Mucosa of rectum (tissue), 2 donors: Measurements from ENCODE around the gene SRSF6.
"Not testable (repeated sequence)": the region's sequence is repeated elsewhere in the genome, so short reads cannot be mapped to it uniquely, and the experiment has no call there.

Source experiments
- H3K27ac ChIP-seq, 2 donors: one replicate each; pipeline ENCODE4 v1.7.0; 2013; ENCODE audit warnings: inconsistent platforms in 2 of 2, low read depth in 2 of 2, low read length in 2 of 2
- H3K27me3 ChIP-seq, 2 donors: one replicate each; pipeline ENCODE4 v1.7.0; 2013; ENCODE audit warnings: low read length in 2 of 2; ENCODE audit not compliant: control insufficient read depth in 2 of 2, insufficient read depth in 2 of 2
- H3K36me3 ChIP-seq, 2 donors: one replicate each; pipeline ENCODE4 v1.7.0; 2013; ENCODE audit warnings: low read length in 2 of 2; ENCODE audit not compliant: control insufficient read depth in 2 of 2, insufficient read depth in 2 of 2
- H3K4me1 ChIP-seq, 2 donors: one replicate each; pipeline ENCODE4 v1.7.0; 2013; ENCODE audit warnings: low read length in 2 of 2, mild to moderate bottlenecking in 1 of 2; ENCODE audit not compliant: control insufficient read depth in 2 of 2, insufficient read depth in 2 of 2
- H3K4me3 ChIP-seq, 2 donors: one replicate each; pipeline ENCODE4 v1.7.0; 2013; ENCODE audit warnings: low read length in 2 of 2
- H3K9ac ChIP-seq, 2 donors: one replicate each; pipeline ENCODE4 v1.7.0; 2013; ENCODE audit warnings: low read length in 2 of 2, low read depth in 1 of 2, mild to moderate bottlenecking in 1 of 2
- H3K9me3 ChIP-seq, 2 donors: one replicate each; pipeline ENCODE4 v1.7.0; 2013; ENCODE audit warnings: low read length in 2 of 2; ENCODE audit not compliant: control insufficient read depth in 2 of 2
- donor health status: healthy.
- donor health status: Normal muscosa, but diverticular disease.

The SRSF6 gene

GRCh38 chr20:43457640-43458421 lies at the start of gene SRSF6:
SRSF6 (plus strand) TSS chr20:43457896; CDS start chr20:43458034, 138 bp downstream.
- no peaks in the 10 kb centered on the region for H3K9me3 ChIP-seq
- H3K27me3 ChIP-seq, result no peaks in the 10 kb centered on the region
- H3K4me3 ChIP-seq, result peak within 1 kb of the TSS; percentile 93 to 96
- H3K27ac ChIP-seq, result peak within 1 kb of the TSS; percentile 100
- peak within 1 kb of the TSS; percentile 98 to 100 for H3K9ac ChIP-seq
- peaks cover 28 to 34% of the 10 kb centered on the region in 2 donors for H3K36me3 ChIP-seq
- H3K4me1 ChIP-seq, result peaks cover 7 to 8% of the 10 kb centered on the region in 2 donors

GRCh38 chr20:43408848-43409576 lies 48.7 kb upstream of the SRSF6 start:
- H3K4me1 ChIP-seq, result no peaks in the 10 kb centered on the region
- H3K27me3 ChIP-seq, result no peaks in the 10 kb centered on the region
- no peak overlapping the region for H3K27ac ChIP-seq
- H3K9ac ChIP-seq, result no peak overlapping the region
- peaks cover 0 to 3% of the 10 kb centered on the region in 2 donors for H3K9me3 ChIP-seq
- no peak overlapping the region for H3K4me3 ChIP-seq
- H3K36me3 ChIP-seq, result no peaks in the 10 kb centered on the region

- no peaks in the 10 kb centered on the region for H3K27me3 ChIP-seq
These were observed 48.2 kb upstream of the SRSF6 start for GRCh38 chr20:43409577-43409913.

GRCh38 chr20:43415661-43416430 lies 41.9 kb upstream of the SRSF6 start:
- H3K36me3 ChIP-seq, result no peaks in the 10 kb centered on the region
- no peaks in the 10 kb centered on the region for H3K27me3 ChIP-seq
- H3K27ac ChIP-seq, result no peak overlapping the region
- no peaks in the 10 kb centered on the region for H3K9me3 ChIP-seq
- no peak overlapping the region for H3K9ac ChIP-seq
- H3K4me1 ChIP-seq, result no peaks in the 10 kb centered on the region
- no peak overlapping the region for H3K4me3 ChIP-seq

More at GRCh38 chr20:43409577-43409913, 48.2 kb upstream of the SRSF6 start:
- Histone ChIP-seq H3K4me1 (no peaks in the 10 kb centered on the region), H3K36me3 (no peaks in the 10 kb centered on the region), H3K27ac (no peak overlapping the region), H3K9me3 (peaks cover 0 to 3% of the 10 kb centered on the region in 2 donors), H3K9ac (no peak overlapping the region), H3K4me3 (no peak overlapping the region)

- H3K27me3 ChIP-seq, result no peaks in the 10 kb centered on the region
- no peak overlapping the region for H3K27ac ChIP-seq
- H3K4me3 ChIP-seq, result no peak overlapping the region
- H3K9ac ChIP-seq, result no peak overlapping the region
- no peaks in the 10 kb centered on the region for H3K36me3 ChIP-seq
- H3K9me3 ChIP-seq, result no peaks in the 10 kb centered on the region
- H3K4me1 ChIP-seq, result no peaks in the 10 kb centered on the region
These were observed 41.0 kb upstream of the SRSF6 start for GRCh38 chr20:43416591-43417228.

- Histone ChIP-seq H3K9ac (no peak overlapping the region), H3K9me3 (no peaks in the 10 kb centered on the region), H3K27me3 (no peaks in the 10 kb centered on the region), H3K4me1 (no peaks in the 10 kb centered on the region), H3K4me3 (no peak overlapping the region), H3K27ac (no peak overlapping the region), H3K36me3 (no peaks in the 10 kb centered on the region)
These were observed 37.5 kb upstream of the SRSF6 start for GRCh38 chr20:43420192-43420591.

- not testable (repeated sequence) for H3K9ac ChIP-seq, H3K9me3 ChIP-seq
These were observed 36.8 kb upstream of the SRSF6 start for GRCh38 chr20:43420913-43421312.

GRCh38 chr20:43426172-43426571 lies 31.5 kb upstream of the SRSF6 start:
- Histone ChIP-seq H3K27me3 (no peaks in the 10 kb centered on the region), H3K36me3 (no peaks in the 10 kb centered on the region), H3K4me1 (no peaks in the 10 kb centered on the region), H3K4me3 (no peak overlapping the region), H3K27ac (no peak overlapping the region), H3K9ac (no peak overlapping the region), H3K9me3 (no peaks in the 10 kb centered on the region)

More at GRCh38 chr20:43420913-43421312, 36.8 kb upstream of the SRSF6 start:
- not testable (repeated sequence) for H3K36me3 ChIP-seq, H3K27ac ChIP-seq, H3K4me1 ChIP-seq, H3K4me3 ChIP-seq, H3K27me3 ChIP-seq

GRCh38 chr20:43430265-43431133 lies 27.2 kb upstream of the SRSF6 start:
- no peaks in the 10 kb centered on the region for H3K36me3 ChIP-seq
- H3K9ac ChIP-seq, result no peak overlapping the region
- no peaks in the 10 kb centered on the region for H3K4me1 ChIP-seq
- H3K4me3 ChIP-seq, result no peak overlapping the region
- no peaks in the 10 kb centered on the region for H3K9me3 ChIP-seq
- H3K27ac ChIP-seq, result no peak overlapping the region
- H3K27me3 ChIP-seq, result no peaks in the 10 kb centered on the region
